AG10803 (cell line): ENCODE measurements around the gene TTLL13.

Experiments
- DNase-seq: peaks from one replicate; pipeline ENCODE4 v3.0.0; 2010; ENCODE audit warnings: low read depth
- H3K4me3 ChIP-seq: 2 replicates; pipeline ENCODE4 v1.5.1; 2011; ENCODE audit warnings: mild to moderate bottlenecking, low read length, control low read depth
- CTCF ChIP-seq: conservative IDR thresholded peaks from 2 replicates; pipeline ENCODE4 v1.5.1; 2011; ENCODE audit warnings: mild to moderate bottlenecking, low read length, control low read depth, inconsistent platforms

Gene TTLL13

GRCh38 chr15:90231028-90232017, 18.0 kb upstream of the TTLL13 start:
- DNase-seq, result no peak

GRCh38 chr15:90232196-90232595, 17.2 kb upstream of the TTLL13 start:
- no peak for DNase-seq
- peak overlapping the region; percentile 86; the same call in 1 of the 2 replicates for H3K4me3 ChIP-seq

More at GRCh38 chr15:90231028-90232017, 18.0 kb upstream of the TTLL13 start:
- no peak for TF ChIP-seq CTCF
- no peak overlapping the region for H3K4me3 ChIP-seq

GRCh38 chr15:90232941-90233386, 16.4 kb upstream of the TTLL13 start:
- peak; percentile 29 for DNase-seq
- peak; percentile 52 for TF ChIP-seq CTCF
- H3K4me3 ChIP-seq, result peak overlapping the region; percentile 86

More at GRCh38 chr15:90232196-90232595, 17.2 kb upstream of the TTLL13 start:
- no peak for TF ChIP-seq CTCF

- TF ChIP-seq CTCF, result no peak
- peak; percentile 95 for DNase-seq
Observed at GRCh38 chr15:90233387-90234095, 15.8 kb upstream of the TTLL13 start, which contains the start of gene CIB1. TSS of gene CIB1 (minus strand) at chr15:90233941. CDS start at chr15:90233885, 56 bp downstream.

GRCh38 chr15:90234096-90234988, 15.0 kb upstream of the TTLL13 start, which contains the start of gene GDPGP1:
TSS of gene GDPGP1 (plus strand) at chr15:90234209. CDS start at chr15:90240909, 6,700 bp downstream.
- H3K4me3 ChIP-seq, result peak within 1 kb of the TSS; percentile 86
- no peak for DNase-seq
- TF ChIP-seq CTCF, result no peak

More at GRCh38 chr15:90233387-90234095, 15.8 kb upstream of the TTLL13 start, which contains the start of gene CIB1:
- peak within 1 kb of the TSS; percentile 86 for H3K4me3 ChIP-seq

- no peak overlapping the region for H3K4me3 ChIP-seq
- no peak for DNase-seq
- TF ChIP-seq CTCF, result no peak
Observed at GRCh38 chr15:90239371-90239770, 10.0 kb upstream of the TTLL13 start.
